ENCODE results near the gene PLCG1. TPM values are rescaled to one million over a fixed set of nuclear protein-coding genes. Genes with fewer than 3 reads are reported as not detected.
"Not testable (repeated sequence)": the region's sequence is repeated elsewhere in the genome, so short reads cannot be mapped to it uniquely, and the experiment has no call there.

The PLCG1 gene
- total RNA-seq, 1 experiment from 2014 or later, result 196 TPM

GRCh38 chr20:41116282-41116956, 20.9 kb upstream of the PLCG1 start:
- peaks cover 95% of the 10 kb centered on the region for H3K36me3 ChIP-seq
- H3K27ac ChIP-seq, result no peak overlapping the region

GRCh38 chr20:41118159-41118558, 19.2 kb upstream of the PLCG1 start:
- Histone ChIP-seq H3K4me1 (peaks cover 23% of the 10 kb centered on the region), H3K36me3 (peaks cover 96% of the 10 kb centered on the region)
- H3K27ac ChIP-seq; H3K27me3 ChIP-seq; H3K9me3 ChIP-seq (replicated peaks); DNase-seq; H3K4me3 ChIP-seq: not testable (repeated sequence)

More at GRCh38 chr20:41116282-41116956, 20.9 kb upstream of the PLCG1 start:
- Histone ChIP-seq H3K9me3 (replicated peaks) (no peaks in the 10 kb centered on the region), H3K27me3 (no peaks in the 10 kb centered on the region), H3K4me3 (no peak overlapping the region), H3K4me1 (peaks cover 8% of the 10 kb centered on the region; the same call in 1 of the 2 replicates)
- DNase-seq, result no peak

- peaks cover 98% of the 10 kb centered on the region for H3K36me3 ChIP-seq
These were observed 18.7 kb upstream of the PLCG1 start for GRCh38 chr20:41118632-41119031.

DNA sequence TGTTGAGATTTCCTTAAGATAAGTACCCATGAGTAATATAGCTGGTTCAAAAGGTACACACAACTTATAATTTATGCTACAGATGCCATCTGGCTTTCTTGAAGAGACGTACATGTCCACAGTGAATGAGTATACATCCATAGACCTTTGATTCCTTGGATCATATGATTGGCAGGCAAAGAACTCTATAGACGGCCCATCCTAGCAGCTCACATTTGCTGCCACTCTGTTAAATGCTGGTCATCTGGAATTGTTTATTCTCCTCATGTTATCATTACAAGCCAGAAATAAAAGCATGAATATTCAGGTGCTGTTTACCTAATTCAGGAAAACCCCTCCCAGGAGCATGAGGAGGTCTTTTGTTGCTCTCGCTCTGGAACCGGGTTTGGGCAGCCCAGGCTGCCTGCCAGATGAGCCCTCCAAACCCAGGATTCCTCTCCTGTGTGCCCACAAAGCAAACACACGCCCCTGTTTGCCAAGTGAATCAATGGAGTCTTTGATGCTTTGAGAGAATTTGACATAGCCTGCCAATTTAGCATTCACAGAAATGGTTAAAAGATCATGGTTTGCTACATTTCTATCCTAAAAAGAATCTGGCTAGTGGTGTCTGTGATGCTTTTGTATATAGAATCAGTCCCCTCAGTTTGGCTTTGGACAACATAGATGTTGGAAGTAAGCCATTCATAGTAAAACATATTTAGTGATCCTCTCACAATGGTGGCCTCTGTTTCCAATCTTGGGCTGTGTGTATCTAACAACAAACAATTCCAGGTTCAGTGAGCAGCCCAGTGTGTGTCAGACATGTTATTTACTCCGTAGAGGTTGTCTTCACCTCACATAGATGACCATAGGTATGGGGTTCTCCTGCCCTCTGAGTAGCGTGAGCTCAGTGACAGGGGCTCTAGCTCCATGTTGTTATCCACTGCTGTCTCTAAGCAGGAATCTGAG, 17.5 kb upstream of the PLCG1 start:
- Histone ChIP-seq H3K36me3 (peaks cover 98% of the 10 kb centered on the region), H3K27me3 (no peaks in the 10 kb centered on the region), H3K9me3 (replicated peaks) (no peaks in the 10 kb centered on the region), H3K4me3 (no peak overlapping the region), H3K4me1 (peaks cover 35% of the 10 kb centered on the region), H3K27ac (no peak overlapping the region)
- DNase-seq, result no peak

More at GRCh38 chr20:41118632-41119031, 18.7 kb upstream of the PLCG1 start:
- Histone ChIP-seq H3K4me1 (peaks cover 28% of the 10 kb centered on the region), H3K9me3 (replicated peaks) (no peaks in the 10 kb centered on the region), H3K4me3 (no peak overlapping the region), H3K27ac (no peak overlapping the region), H3K27me3 (no peaks in the 10 kb centered on the region)
- peak in 1 of 2 experiments; percentile 42 for DNase-seq

DNA sequence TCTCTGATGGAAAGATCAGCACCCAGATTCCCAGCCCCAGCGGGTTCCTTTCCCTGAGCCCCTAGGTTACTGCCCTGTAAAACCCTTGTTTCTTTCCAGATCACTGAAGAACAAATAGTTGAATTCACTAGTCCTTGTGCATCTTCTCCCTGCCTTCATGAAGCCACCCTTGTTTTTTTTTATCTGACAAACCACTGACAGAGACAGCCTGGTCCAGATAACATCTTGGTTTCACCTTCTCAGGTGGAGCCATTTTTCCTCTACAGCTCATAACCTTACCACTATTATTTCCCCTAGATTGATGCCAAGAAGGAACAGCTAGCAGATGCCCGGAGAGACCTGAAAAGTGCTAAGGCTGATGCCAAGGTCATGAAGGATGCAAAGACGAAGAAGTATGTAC, 15.9 kb upstream of the PLCG1 start:
- H3K36me3 ChIP-seq, result peaks cover 98% of the 10 kb centered on the region
- no peaks in the 10 kb centered on the region for H3K27me3 ChIP-seq
- peaks cover 35% of the 10 kb centered on the region for H3K4me1 ChIP-seq
- no peak overlapping the region for H3K4me3 ChIP-seq
- no peak for DNase-seq
- H3K9me3 ChIP-seq (replicated peaks), result no peaks in the 10 kb centered on the region
- H3K27ac ChIP-seq, result no peak overlapping the region

DNA sequence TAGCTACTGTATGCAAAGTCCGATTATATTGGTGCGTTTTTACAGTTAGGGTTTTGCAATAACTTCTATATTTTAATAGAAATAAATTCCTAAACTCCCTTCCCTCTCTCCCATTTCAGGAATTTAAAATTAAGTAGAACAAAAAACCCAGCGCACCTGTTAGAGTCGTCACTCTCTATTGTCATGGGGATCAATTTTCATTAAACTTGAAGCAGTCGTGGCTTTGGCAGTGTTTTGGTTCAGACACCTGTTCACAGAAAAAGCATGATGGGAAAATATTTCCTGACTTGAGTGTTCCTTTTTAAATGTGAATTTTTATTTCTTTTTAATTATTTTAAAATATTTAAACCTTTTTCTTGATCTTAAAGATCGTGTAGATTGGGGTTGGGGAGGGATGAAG, 13.7 kb upstream of the PLCG1 start:
- peaks cover 92% of the 10 kb centered on the region for H3K36me3 ChIP-seq
- peak; percentile 71 to 90 for DNase-seq
- no peaks in the 10 kb centered on the region for H3K27me3 ChIP-seq
- peaks cover 28% of the 10 kb centered on the region for H3K4me1 ChIP-seq
- H3K27ac ChIP-seq, result peak overlapping the region; percentile 88
- H3K9me3 ChIP-seq (replicated peaks), result 0 out of 2 replicates have a peak, but pooled peaks cover 4% of the 10 kb centered on the region
- no peak overlapping the region for H3K4me3 ChIP-seq

GRCh38 chr20:41124451-41125094, 12.8 kb upstream of the PLCG1 start:
- H3K36me3 ChIP-seq, result peaks cover 87% of the 10 kb centered on the region
- H3K4me1 ChIP-seq, result peaks cover 28% of the 10 kb centered on the region
- peaks cover 9% of the 10 kb centered on the region; the same call in 1 of the 2 replicates for H3K9me3 ChIP-seq (replicated peaks)
- H3K27me3 ChIP-seq, result no peaks in the 10 kb centered on the region
- H3K27ac ChIP-seq, result peak overlapping the region; percentile 88
- H3K4me3 ChIP-seq, result no peak overlapping the region
- no peak for DNase-seq

GRCh38 chr20:41125530-41126457, 11.5 kb upstream of the PLCG1 start:
- Histone ChIP-seq H3K27ac (no peak overlapping the region), H3K9me3 (replicated peaks) (peaks cover 9% of the 10 kb centered on the region; the same call in 1 of the 2 replicates), H3K27me3 (no peaks in the 10 kb centered on the region), H3K4me3 (no peak overlapping the region), H3K36me3 (peaks cover 81% of the 10 kb centered on the region), H3K4me1 (peaks cover 28% of the 10 kb centered on the region)
- DNase-seq, result no peak

- H3K4me1 ChIP-seq, result peaks cover 25% of the 10 kb centered on the region
- no peaks in the 10 kb centered on the region for H3K27me3 ChIP-seq
- H3K9me3 ChIP-seq (replicated peaks), result peaks cover 9% of the 10 kb centered on the region; the same call in 1 of the 2 replicates
- DNase-seq, result no peak
- H3K4me3 ChIP-seq, result no peak overlapping the region
- H3K36me3 ChIP-seq, result peaks cover 72% of the 10 kb centered on the region
- H3K27ac ChIP-seq, result no peak overlapping the region
These were observed 10.6 kb upstream of the PLCG1 start for GRCh38 chr20:41126719-41127118.

GRCh38 chr20:41128317-41128716, 9.0 kb upstream of the PLCG1 start:
- H3K27ac ChIP-seq; DNase-seq; H3K27me3 ChIP-seq; H3K9me3 ChIP-seq (replicated peaks); H3K4me3 ChIP-seq: not testable (repeated sequence)
- Histone ChIP-seq H3K4me1 (peaks cover 10% of the 10 kb centered on the region), H3K36me3 (peaks cover 56% of the 10 kb centered on the region)

GRCh38 chr20:41131594-41132387, 5.6 kb upstream of the PLCG1 start:
- DNase-seq, result no peak
- H3K36me3 ChIP-seq, result peaks cover 21% of the 10 kb centered on the region
- peaks cover 9% of the 10 kb centered on the region; the same call in 1 of the 2 replicates for H3K9me3 ChIP-seq (replicated peaks)
- peaks cover 11% of the 10 kb centered on the region for H3K4me1 ChIP-seq
- H3K27me3 ChIP-seq, result no peaks in the 10 kb centered on the region
- no peak overlapping the region for H3K27ac ChIP-seq
- no peak overlapping the region for H3K4me3 ChIP-seq

GRCh38 chr20:41132388-41132775, 5.0 kb upstream of the PLCG1 start:
- H3K27me3 ChIP-seq, result not testable (repeated sequence)

DNA sequence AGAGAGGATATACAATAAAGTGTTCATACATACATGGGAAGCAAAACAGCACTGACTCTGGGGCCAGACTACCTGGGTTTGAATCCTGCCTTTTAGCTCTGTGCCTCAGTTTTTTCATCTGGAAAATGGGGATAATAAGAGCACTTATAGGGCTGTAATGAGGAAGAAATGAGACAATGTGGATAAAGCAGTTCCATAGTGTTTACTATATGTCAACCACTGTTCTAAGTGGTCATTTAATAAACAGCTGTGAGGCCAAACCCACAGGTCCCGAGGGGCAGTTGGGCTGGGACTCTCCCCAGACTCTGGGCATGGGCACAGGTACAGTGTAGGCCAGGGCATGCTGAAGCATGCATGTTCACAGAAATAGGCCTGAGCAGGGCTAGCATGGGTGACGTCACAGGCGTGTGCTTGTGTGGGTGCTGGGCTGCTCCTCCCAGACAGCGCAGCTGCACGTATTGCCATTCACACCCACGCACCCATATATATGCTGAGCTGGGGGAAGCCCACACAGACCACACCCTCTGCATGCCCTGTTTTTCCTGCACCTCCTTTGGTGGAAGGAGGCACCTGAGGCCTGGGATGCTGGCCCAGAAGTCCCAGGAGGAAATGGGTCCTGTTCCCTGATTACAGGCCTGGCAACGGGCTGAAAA, 3.5 kb upstream of the PLCG1 start:
- Histone ChIP-seq H3K27me3 (no peaks in the 10 kb centered on the region), H3K36me3 (peaks cover 8% of the 10 kb centered on the region; the same call in 1 of the 2 replicates), H3K4me1 (peaks cover 11% of the 10 kb centered on the region), H3K4me3 (no peak overlapping the region), H3K9me3 (replicated peaks) (peaks cover 2% of the 10 kb centered on the region; the same call in 1 of the 2 replicates), H3K27ac (no peak overlapping the region)
- peak; percentile 66 to 73 for DNase-seq

More at GRCh38 chr20:41132388-41132775, 5.0 kb upstream of the PLCG1 start:
- not testable (repeated sequence) for DNase-seq; H3K9me3 ChIP-seq (replicated peaks); H3K27ac ChIP-seq; H3K4me3 ChIP-seq
- Histone ChIP-seq H3K36me3 (peaks cover 16% of the 10 kb centered on the region), H3K4me1 (peaks cover 11% of the 10 kb centered on the region)
